ENCODE data around the gene MMP23B. TPM values are rescaled to one million over a fixed set of nuclear protein-coding genes. Genes with fewer than 3 reads are reported as not detected.
"Not testable (repeated sequence)": the region's sequence is repeated elsewhere in the genome, so short reads cannot be mapped to it uniquely, and the experiment has no call there.

Gene MMP23B
- total RNA-seq, 8 experiments from 2014 or later = 1.3 to 11.8 (median 2.5) TPM

GRCh38 chr1:1636621-1637478 lies 4.9 kb downstream of the MMP23B start:
- H3K27ac ChIP-seq; H3K4me3 ChIP-seq; H3K4me1 ChIP-seq (replicated peaks in 1 of 2); in situ Hi-C loops (cut with MboI; ENCODE audit: low pct_unique_long_range_greater_than_20kb in 2 of 9, low sequenced_read_pairs in 9 of 9, unreplicated experiment in 9 of 9); ATAC-seq (replicated peaks in 6 of 8): not testable (repeated sequence)
- WGBS, 10 experiments = 92 to 100% (median 95%) methylated on average over 1 to 6 of the region's 37 CpGs; no CpG with 5 or more reads in 6 of the 10 experiments

GRCh38 chr1:1637479-1637875 lies 5.5 kb downstream of the MMP23B start:
- in situ Hi-C loops (cut with MboI; ENCODE audit: low pct_unique_long_range_greater_than_20kb in 2 of 9, low sequenced_read_pairs in 9 of 9, unreplicated experiment in 9 of 9); H3K4me1 ChIP-seq (replicated peaks in 1 of 2); H3K27ac ChIP-seq; ATAC-seq (replicated peaks in 6 of 8); H3K4me3 ChIP-seq: not testable (repeated sequence)
- 54 to 100% (median 90%) methylated on average over 2 to 4 of the region's 14 CpGs; no CpG with 5 or more reads in 7 of the 10 experiments for WGBS, 10 experiments

GRCh38 chr1:1638528-1638927 lies 6.6 kb downstream of the MMP23B start:
- in situ Hi-C loops (cut with MboI; ENCODE audit: low pct_unique_long_range_greater_than_20kb in 2 of 9, low sequenced_read_pairs in 9 of 9, unreplicated experiment in 9 of 9) = not testable (repeated sequence)
- ATAC-seq (replicated peaks in 6 of 8) = peak in 3 of 8 experiments; percentile 1 to 48 (median 16)
- WGBS, 10 experiments = no CpG with 5 or more reads among the region's 13 CpGs

GRCh38 chr1:1639368-1639767 lies 7.4 kb downstream of the MMP23B start:
- H3K27ac ChIP-seq; ATAC-seq (replicated peaks in 6 of 8); H3K4me1 ChIP-seq (replicated peaks in 1 of 2); in situ Hi-C loops (cut with MboI; ENCODE audit: low pct_unique_long_range_greater_than_20kb in 2 of 9, low sequenced_read_pairs in 9 of 9, unreplicated experiment in 9 of 9); H3K4me3 ChIP-seq: not testable (repeated sequence)
- WGBS, 10 experiments = 100% methylated on average over 1 of the region's 16 CpGs; no CpG with 5 or more reads in 9 of the 10 experiments

More at GRCh38 chr1:1638528-1638927, 6.6 kb downstream of the MMP23B start:
- not testable (repeated sequence) for H3K4me3 ChIP-seq; H3K27ac ChIP-seq; H3K4me1 ChIP-seq (replicated peaks in 1 of 2)

GRCh38 chr1:1640081-1640480 lies 8.1 kb downstream of the MMP23B start:
- in situ Hi-C loops (cut with MboI; ENCODE audit: low pct_unique_long_range_greater_than_20kb in 2 of 9, low sequenced_read_pairs in 9 of 9, unreplicated experiment in 9 of 9); H3K4me1 ChIP-seq (replicated peaks in 1 of 2); ATAC-seq (replicated peaks in 6 of 8); H3K27ac ChIP-seq; H3K4me3 ChIP-seq: not testable (repeated sequence)
- WGBS, 10 experiments = no CpG with 5 or more reads among the region's 25 CpGs

GRCh38 chr1:1640711-1641461 lies 8.9 kb downstream of the MMP23B start:
- H3K4me3 ChIP-seq; H3K4me1 ChIP-seq (replicated peaks in 1 of 2); in situ Hi-C loops (cut with MboI; ENCODE audit: low pct_unique_long_range_greater_than_20kb in 2 of 9, low sequenced_read_pairs in 9 of 9, unreplicated experiment in 9 of 9); H3K27ac ChIP-seq: not testable (repeated sequence)
- peak in 3 of 8 experiments; percentile 7 to 16 (median 12) for ATAC-seq (replicated peaks in 6 of 8)
- WGBS, 10 experiments = no CpG with 5 or more reads among the region's 38 CpGs

GRCh38 chr1:1646326-1646725 lies 14.4 kb downstream of the MMP23B start:
- H3K4me1 ChIP-seq (replicated peaks in 1 of 2); H3K27ac ChIP-seq; ATAC-seq (replicated peaks in 6 of 8); H3K4me3 ChIP-seq; in situ Hi-C loops (cut with MboI; ENCODE audit: low pct_unique_long_range_greater_than_20kb in 2 of 9, low sequenced_read_pairs in 9 of 9, unreplicated experiment in 9 of 9): not testable (repeated sequence)
- WGBS, 10 experiments = 67 to 100% (median 81%) methylated on average over 1 to 3 of the region's 5 CpGs; no CpG with 5 or more reads in 6 of the 10 experiments

- H3K4me3 ChIP-seq; H3K27ac ChIP-seq; H3K4me1 ChIP-seq (replicated peaks in 1 of 2); in situ Hi-C loops (cut with MboI; ENCODE audit: low pct_unique_long_range_greater_than_20kb in 2 of 9, low sequenced_read_pairs in 9 of 9, unreplicated experiment in 9 of 9): not testable (repeated sequence)
- WGBS, 10 experiments = 80 to 100% (median 91%) methylated on average over 2 to 8 of the region's 17 CpGs; no CpG with 5 or more reads in 5 of the 10 experiments
- ATAC-seq (replicated peaks in 6 of 8) = peak in 5 of 8 experiments; percentile 12 to 35 (median 27)
Observed at GRCh38 chr1:1647567-1648241, 15.7 kb downstream of the MMP23B start.

GRCh38 chr1:1648265-1648664 lies 16.3 kb downstream of the MMP23B start:
- H3K4me3 ChIP-seq; H3K4me1 ChIP-seq (replicated peaks in 1 of 2); H3K27ac ChIP-seq; in situ Hi-C loops (cut with MboI; ENCODE audit: low pct_unique_long_range_greater_than_20kb in 2 of 9, low sequenced_read_pairs in 9 of 9, unreplicated experiment in 9 of 9): not testable (repeated sequence)
- WGBS, 10 experiments = 90 to 100% (median 97%) methylated on average over 2 to 11 of the region's 11 CpGs; no CpG with 5 or more reads in 4 of the 10 experiments
- peak in 4 of 8 experiments; percentile 16 to 90 (median 24) for ATAC-seq (replicated peaks in 6 of 8)

GRCh38 chr1:1658583-1659549 lies 26.9 kb downstream of the MMP23B start, which contains the start of gene CDK11B:
Gene CDK11B (minus strand): TSS chr1:1659004. CDS start chr1:1657485, 1,519 bp downstream.
- in situ Hi-C loops (cut with MboI; ENCODE audit: low pct_unique_long_range_greater_than_20kb in 2 of 9, low sequenced_read_pairs in 9 of 9, unreplicated experiment in 9 of 9) = not testable (repeated sequence)
- 0 to 1% (median 0%) methylated on average over 5 to 18 of the region's 96 CpGs; no CpG with 5 or more reads in 7 of the 10 experiments for WGBS, 10 experiments
- H3K4me3 ChIP-seq = peak within 1 kb of the TSS; percentile 63 to 90 (median 77)

GRCh38 chr1:1662392-1662791 lies 30.4 kb downstream of the MMP23B start:
- peak in 3 of 8 experiments; percentile 23 to 56 (median 48) for ATAC-seq (replicated peaks in 6 of 8)
- H3K4me3 ChIP-seq; H3K4me1 ChIP-seq (replicated peaks in 1 of 2); in situ Hi-C loops (cut with MboI; ENCODE audit: low pct_unique_long_range_greater_than_20kb in 2 of 9, low sequenced_read_pairs in 9 of 9, unreplicated experiment in 9 of 9); H3K27ac ChIP-seq: not testable (repeated sequence)
- WGBS, 10 experiments = 87 to 100% (median 95%) methylated on average over 3 of the region's 9 CpGs; no CpG with 5 or more reads in 6 of the 10 experiments

More at GRCh38 chr1:1658583-1659549, 26.9 kb downstream of the MMP23B start, which contains the start of gene CDK11B:
- peak within 1 kb of the TSS; percentile 98 to 99 for H3K27ac ChIP-seq
- ATAC-seq (replicated peaks in 6 of 8) = peak; percentile 66 to 98 (median 95)
- H3K4me1 ChIP-seq (replicated peaks in 1 of 2) = not testable (repeated sequence)
